HepG2 (cell line): Measurements from ENCODE around the gene ZDHHC7. TPM values are rescaled to one million over a fixed set of nuclear protein-coding genes. Genes with fewer than 3 reads are reported as not detected.

Experiments used
- BORCS8-MEF2B ChIP-seq: sonication (generic); formaldehyde crosslinking; IDR thresholded peaks from 2 replicates; pipeline ENCODE4 v1.8.0; 2022; ENCODE audit warnings: mild to moderate bottlenecking, missing genetic modification reagents
- HNRNPL ChIP-seq: fragments of 200-400 bp; formaldehyde crosslinking; IDR thresholded peaks from 2 replicates; pipeline ENCODE4 v1.6.1; 2017; ENCODE audit warnings: mild to moderate bottlenecking, low read depth, low read length
- KDM1A ChIP-seq: IDR thresholded peaks from 2 replicates; pipeline ENCODE4 v1.6.1; 2016; ENCODE audit warnings: missing compliant biosample characterization
- NCOA1 ChIP-seq: sonication (generic); formaldehyde crosslinking; IDR thresholded peaks from 2 replicates; pipeline ENCODE4 v1.9.0; 2021; ENCODE audit warnings: missing genetic modification reagents
- TARDBP ChIP-seq: sonication (generic); formaldehyde crosslinking; IDR thresholded peaks from 2 replicates; pipeline ENCODE4 v1.8.0; 2022; ENCODE audit warnings: mild to moderate bottlenecking, missing genetic modification reagents
- USF2 ChIP-seq, 2 experiments: sonication (generic) in 1 of 2; formaldehyde crosslinking in 1 of 2; IDR thresholded peaks; 2 replicates each; pipeline versions ENCODE4 v1.5.1 to v1.6.1; 2011 to 2020; ENCODE audit warnings: borderline replicate concordance in 1 of 2, low read depth in 1 of 2, low read length in 1 of 2, mild to moderate bottlenecking in 1 of 2, missing genetic modification reagents in 1 of 2, moderate library complexity in 1 of 2
- ZNF280D ChIP-seq: sonication (generic); formaldehyde crosslinking; IDR thresholded peaks from 2 replicates; pipeline ENCODE4 v1.5.1; 2020; ENCODE audit warnings: mild to moderate bottlenecking, missing genetic modification reagents
- ZNF3 ChIP-seq: IDR thresholded peaks from 2 replicates; pipeline ENCODE4 v1.7.0; 2017; ENCODE audit warnings: inconsistent platforms
- ZNF646 ChIP-seq: sonication (generic); formaldehyde crosslinking; IDR thresholded peaks from 2 replicates; pipeline ENCODE4 v1.9.0; 2021; ENCODE audit warnings: mild to moderate bottlenecking, missing genetic modification reagents
- ZNF737 ChIP-seq: sonication (generic); formaldehyde crosslinking; IDR thresholded peaks from 2 replicates; pipeline ENCODE4 v1.5.0; 2020; ENCODE audit warnings: missing genetic modification reagents, mild to moderate bottlenecking, borderline replicate concordance
- polyA plus RNA-seq, 8 experiments: library from polyadenylated mRNA; depleted of rRNA in 3 of 8; stranded (reverse) in 7 of 8; unstranded in 1 of 8; fragments of >200 nt; fragmentation: Illumina TruSeq in 4 of 8; extraction: Trizol in 4 of 8; gene quantifications; 2 replicates each; pipeline versions ENCODE4 v1.2.1 to v1.2.3, GENCODE V29; 2011 to 2016; ENCODE audit warnings: low read depth in 4 of 8, missing spikeins in 1 of 8, mixed read lengths in 1 of 8; ENCODE audit not compliant: insufficient read depth in 1 of 8
- total RNA-seq, 5 experiments: library from RNA; depleted of rRNA; stranded (reverse); fragments of >200 nt; fragmentation: Illumina TruSeq; extraction: Trizol; gene quantifications; 2 replicates each; pipeline ENCODE4 v1.2.3, GENCODE V29; 2016; ENCODE audit warnings: low read depth in 1 of 5
- TF ChIP-seq, protein P1 (sequence below): sonication (generic); formaldehyde crosslinking; IDR thresholded peaks from 2 replicates; pipeline ENCODE4 v1.4.0; 2020; ENCODE audit warnings: missing genetic modification reagents
- TF ChIP-seq, protein P2 (sequence below): sonication (generic); formaldehyde crosslinking; IDR thresholded peaks from 2 replicates; pipeline ENCODE4 v1.4.0; 2020; ENCODE audit warnings: missing genetic modification reagents

ZDHHC7 gene
- total and polyA plus RNA-seq, 2 of the 13 experiments (the other 11 are each of a cell fraction or from before 2014, with no cell fraction given): 46.8 to 67.6 TPM

GRCh38 chr16:85056211-85056748 lies 44.9 kb upstream of the ZDHHC7 start (continued):
- no peak for TF ChIP-seq ZNF280D (CRISPR knock-in tag)
- TF ChIP-seq ZNF646: no peak; the same call in 1 of the 2 replicates
- no peak for TF ChIP-seq NCOA1
- TF ChIP-seq, protein P1, sequence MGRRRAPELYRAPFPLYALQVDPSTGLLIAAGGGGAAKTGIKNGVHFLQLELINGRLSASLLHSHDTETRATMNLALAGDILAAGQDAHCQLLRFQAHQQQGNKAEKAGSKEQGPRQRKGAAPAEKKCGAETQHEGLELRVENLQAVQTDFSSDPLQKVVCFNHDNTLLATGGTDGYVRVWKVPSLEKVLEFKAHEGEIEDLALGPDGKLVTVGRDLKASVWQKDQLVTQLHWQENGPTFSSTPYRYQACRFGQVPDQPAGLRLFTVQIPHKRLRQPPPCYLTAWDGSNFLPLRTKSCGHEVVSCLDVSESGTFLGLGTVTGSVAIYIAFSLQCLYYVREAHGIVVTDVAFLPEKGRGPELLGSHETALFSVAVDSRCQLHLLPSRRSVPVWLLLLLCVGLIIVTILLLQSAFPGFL (CRISPR knock-in tag): no peak
- no peak for TF ChIP-seq ZNF3 (CRISPR knock-in tag)
- TF ChIP-seq TARDBP (CRISPR knock-in tag): no peak
- TF ChIP-seq, protein P2, sequence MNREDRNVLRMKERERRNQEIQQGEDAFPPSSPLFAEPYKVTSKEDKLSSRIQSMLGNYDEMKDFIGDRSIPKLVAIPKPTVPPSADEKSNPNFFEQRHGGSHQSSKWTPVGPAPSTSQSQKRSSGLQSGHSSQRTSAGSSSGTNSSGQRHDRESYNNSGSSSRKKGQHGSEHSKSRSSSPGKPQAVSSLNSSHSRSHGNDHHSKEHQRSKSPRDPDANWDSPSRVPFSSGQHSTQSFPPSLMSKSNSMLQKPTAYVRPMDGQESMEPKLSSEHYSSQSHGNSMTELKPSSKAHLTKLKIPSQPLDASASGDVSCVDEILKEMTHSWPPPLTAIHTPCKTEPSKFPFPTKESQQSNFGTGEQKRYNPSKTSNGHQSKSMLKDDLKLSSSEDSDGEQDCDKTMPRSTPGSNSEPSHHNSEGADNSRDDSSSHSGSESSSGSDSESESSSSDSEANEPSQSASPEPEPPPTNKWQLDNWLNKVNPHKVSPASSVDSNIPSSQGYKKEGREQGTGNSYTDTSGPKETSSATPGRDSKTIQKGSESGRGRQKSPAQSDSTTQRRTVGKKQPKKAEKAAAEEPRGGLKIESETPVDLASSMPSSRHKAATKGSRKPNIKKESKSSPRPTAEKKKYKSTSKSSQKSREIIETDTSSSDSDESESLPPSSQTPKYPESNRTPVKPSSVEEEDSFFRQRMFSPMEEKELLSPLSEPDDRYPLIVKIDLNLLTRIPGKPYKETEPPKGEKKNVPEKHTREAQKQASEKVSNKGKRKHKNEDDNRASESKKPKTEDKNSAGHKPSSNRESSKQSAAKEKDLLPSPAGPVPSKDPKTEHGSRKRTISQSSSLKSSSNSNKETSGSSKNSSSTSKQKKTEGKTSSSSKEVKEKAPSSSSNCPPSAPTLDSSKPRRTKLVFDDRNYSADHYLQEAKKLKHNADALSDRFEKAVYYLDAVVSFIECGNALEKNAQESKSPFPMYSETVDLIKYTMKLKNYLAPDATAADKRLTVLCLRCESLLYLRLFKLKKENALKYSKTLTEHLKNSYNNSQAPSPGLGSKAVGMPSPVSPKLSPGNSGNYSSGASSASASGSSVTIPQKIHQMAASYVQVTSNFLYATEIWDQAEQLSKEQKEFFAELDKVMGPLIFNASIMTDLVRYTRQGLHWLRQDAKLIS: no peak
- no peak for TF ChIP-seq ZNF737 (CRISPR knock-in tag)
- TF ChIP-seq BORCS8-MEF2B (CRISPR knock-in tag): peak; percentile 14; the same call in 1 of the 2 replicates
- no peak for TF ChIP-seq KDM1A (CRISPR knock-in tag)
- no peak for TF ChIP-seq USF2 (IDR thresholded peaks at IDR 0.05; ENCODE audit: low read depth, low read length)
- TF ChIP-seq USF2 (CRISPR knock-in tag; IDR thresholded peaks at IDR 0.05; ENCODE audit: borderline replicate concordance): no peak
- no peak for TF ChIP-seq HNRNPL
